Stimulated activated CD8-positive, alpha-beta memory T cell treated with anti-CD3 and anti-CD28 coated beads, Interleukin-4, amount 100 ng/mL, for 48 hours (primary cell): ENCODE data around the gene PRKCH.
"Not testable (repeated sequence)": the region's sequence is repeated elsewhere in the genome, so short reads cannot be mapped to it uniquely, and the experiment has no call there.

Source experiments
- DNase-seq: peaks from one replicate; pipeline ENCODE4 v3.0.0-alpha.2; 2020

The PRKCH gene

GRCh38 chr14:61396694-61397093 lies 75.3 kb downstream of the PRKCH start:
- DNase-seq, result no peak

- DNase-seq, result no peak
Measured at GRCh38 chr14:61397615-61398014, 76.2 kb downstream of the PRKCH start.

GRCh38 chr14:61398221-61398620 lies 76.8 kb downstream of the PRKCH start:
- no peak for DNase-seq

- no peak for DNase-seq
Measured at GRCh38 chr14:61399365-61399764, 78.0 kb downstream of the PRKCH start.

- no peak for DNase-seq
Measured at GRCh38 chr14:61401461-61401860, 80.1 kb downstream of the PRKCH start.

- DNase-seq, result no peak
Measured at GRCh38 chr14:61403411-61403810, 82.0 kb downstream of the PRKCH start.

GRCh38 chr14:61404637-61405036 lies 83.3 kb downstream of the PRKCH start:
- DNase-seq, result no peak

GRCh38 chr14:61406198-61406597 lies 84.8 kb downstream of the PRKCH start:
- no peak for DNase-seq

- no peak for DNase-seq
Measured at GRCh38 chr14:61406675-61407074, 85.3 kb downstream of the PRKCH start.

GRCh38 chr14:61408498-61408897 lies 87.1 kb downstream of the PRKCH start:
- DNase-seq, result no peak

- no peak for DNase-seq
Measured at GRCh38 chr14:61409782-61410181, 88.4 kb downstream of the PRKCH start.

- DNase-seq, result not testable (repeated sequence)
Measured at GRCh38 chr14:61415934-61416333, 94.6 kb downstream of the PRKCH start.

GRCh38 chr14:61416591-61416990 lies 95.2 kb downstream of the PRKCH start:
- DNase-seq, result no peak

- no peak for DNase-seq
Measured at GRCh38 chr14:61417141-61417540, 95.8 kb downstream of the PRKCH start.

- no peak for DNase-seq
Measured at GRCh38 chr14:61417883-61418455, 96.6 kb downstream of the PRKCH start.

- DNase-seq, result no peak
Measured at GRCh38 chr14:61418746-61419145, 97.4 kb downstream of the PRKCH start.

- DNase-seq, result no peak
Measured at GRCh38 chr14:61419201-61419600, 97.8 kb downstream of the PRKCH start.

GRCh38 chr14:61420326-61420725 lies 98.9 kb downstream of the PRKCH start:
- peak; percentile 44 for DNase-seq

- DNase-seq, result no peak
Measured at GRCh38 chr14:61421212-61421923, 100.0 kb downstream of the PRKCH start.

GRCh38 chr14:61426048-61426447 lies 104.7 kb downstream of the PRKCH start:
- no peak for DNase-seq

- DNase-seq, result no peak
Measured at GRCh38 chr14:61428261-61428660, 106.9 kb downstream of the PRKCH start.

GRCh38 chr14:61429316-61429715 lies 107.9 kb downstream of the PRKCH start:
- no peak for DNase-seq

- DNase-seq, result no peak
Measured at GRCh38 chr14:61430066-61430757, 108.8 kb downstream of the PRKCH start.

- no peak for DNase-seq
Measured at GRCh38 chr14:61433169-61433568, 111.8 kb downstream of the PRKCH start.
